Osteocyte (in vitro differentiated cells): ENCODE data around the gene ATXN7. TPM values are rescaled to one million over a fixed set of nuclear protein-coding genes. Genes with fewer than 3 reads are reported as not detected.

Experiments used
- DNase-seq: peaks from one replicate; pipeline ENCODE4 v3.0.0; 2021; ENCODE audit warnings: mixed read lengths; ENCODE audit not compliant: unreplicated experiment; ENCODE audit errors: extremely low spot score
- H3K27ac Mint-ChIP-seq: one replicate; pipeline ENCODE4 v1.8.0; 2021; ENCODE audit warnings: mild to moderate bottlenecking, mixed read lengths; ENCODE audit not compliant: unreplicated experiment
- H3K27me3 Mint-ChIP-seq: one replicate; pipeline ENCODE4 v1.8.0; 2021; ENCODE audit warnings: mixed read lengths; ENCODE audit not compliant: unreplicated experiment
- H3K36me3 Mint-ChIP-seq: one replicate; pipeline ENCODE4 v1.8.0; 2021; ENCODE audit warnings: mixed read lengths; ENCODE audit not compliant: unreplicated experiment
- H3K4me1 Mint-ChIP-seq: one replicate; pipeline ENCODE4 v1.8.0; 2021; ENCODE audit warnings: mixed read lengths; ENCODE audit not compliant: unreplicated experiment
- H3K4me3 Mint-ChIP-seq: one replicate; pipeline ENCODE4 v1.8.0; 2021; ENCODE audit warnings: mild to moderate bottlenecking, moderate library complexity, mixed read lengths; ENCODE audit not compliant: unreplicated experiment
- H3K9me3 Mint-ChIP-seq: one replicate; pipeline ENCODE4 v1.8.0; 2021; ENCODE audit warnings: mixed read lengths; ENCODE audit not compliant: unreplicated experiment
- total RNA-seq: library from RNA; stranded (reverse); gene quantifications from 2 replicates; pipeline ENCODE4 v1.2.1, GENCODE V29; 2021
- TF ChIP-seq, protein P1 (sequence below): fragments of 200-600 bp; sonication (generic); IDR thresholded peaks from 2 replicates; pipeline ENCODE4 v1.5.0; 2021; ENCODE audit warnings: antibody characterized with exemption, mild to moderate bottlenecking, moderate library complexity

Gene ATXN7
- total RNA-seq, 1 donor from 2014 or later: 22.7 TPM

- Mint-ChIP-seq H3K36me3 (peaks cover 15% of the 10 kb centered on the region), H3K4me1 (peaks cover 30% of the 10 kb centered on the region), H3K4me3 (no peak overlapping the region), H3K27me3 (no peaks in the 10 kb centered on the region), H3K9me3 (no peaks in the 10 kb centered on the region), H3K27ac (no peak overlapping the region)
- TF ChIP-seq, protein P1, sequence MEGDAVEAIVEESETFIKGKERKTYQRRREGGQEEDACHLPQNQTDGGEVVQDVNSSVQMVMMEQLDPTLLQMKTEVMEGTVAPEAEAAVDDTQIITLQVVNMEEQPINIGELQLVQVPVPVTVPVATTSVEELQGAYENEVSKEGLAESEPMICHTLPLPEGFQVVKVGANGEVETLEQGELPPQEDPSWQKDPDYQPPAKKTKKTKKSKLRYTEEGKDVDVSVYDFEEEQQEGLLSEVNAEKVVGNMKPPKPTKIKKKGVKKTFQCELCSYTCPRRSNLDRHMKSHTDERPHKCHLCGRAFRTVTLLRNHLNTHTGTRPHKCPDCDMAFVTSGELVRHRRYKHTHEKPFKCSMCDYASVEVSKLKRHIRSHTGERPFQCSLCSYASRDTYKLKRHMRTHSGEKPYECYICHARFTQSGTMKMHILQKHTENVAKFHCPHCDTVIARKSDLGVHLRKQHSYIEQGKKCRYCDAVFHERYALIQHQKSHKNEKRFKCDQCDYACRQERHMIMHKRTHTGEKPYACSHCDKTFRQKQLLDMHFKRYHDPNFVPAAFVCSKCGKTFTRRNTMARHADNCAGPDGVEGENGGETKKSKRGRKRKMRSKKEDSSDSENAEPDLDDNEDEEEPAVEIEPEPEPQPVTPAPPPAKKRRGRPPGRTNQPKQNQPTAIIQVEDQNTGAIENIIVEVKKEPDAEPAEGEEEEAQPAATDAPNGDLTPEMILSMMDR: no peak
- DNase-seq: no peak
Observed at GRCh38 chr3:63955830-63956545, 92.3 kb downstream of the ATXN7 start.

GRCh38 chr3:63959146-63959545 is 95.5 kb downstream of the ATXN7 start:
- no peak for DNase-seq
- Mint-ChIP-seq H3K9me3 (no peaks in the 10 kb centered on the region), H3K4me1 (peaks cover 14% of the 10 kb centered on the region), H3K4me3 (no peak overlapping the region), H3K36me3 (peaks cover 7% of the 10 kb centered on the region), H3K27ac (no peak overlapping the region), H3K27me3 (no peaks in the 10 kb centered on the region)
- TF ChIP-seq, protein P1: no peak

DNA sequence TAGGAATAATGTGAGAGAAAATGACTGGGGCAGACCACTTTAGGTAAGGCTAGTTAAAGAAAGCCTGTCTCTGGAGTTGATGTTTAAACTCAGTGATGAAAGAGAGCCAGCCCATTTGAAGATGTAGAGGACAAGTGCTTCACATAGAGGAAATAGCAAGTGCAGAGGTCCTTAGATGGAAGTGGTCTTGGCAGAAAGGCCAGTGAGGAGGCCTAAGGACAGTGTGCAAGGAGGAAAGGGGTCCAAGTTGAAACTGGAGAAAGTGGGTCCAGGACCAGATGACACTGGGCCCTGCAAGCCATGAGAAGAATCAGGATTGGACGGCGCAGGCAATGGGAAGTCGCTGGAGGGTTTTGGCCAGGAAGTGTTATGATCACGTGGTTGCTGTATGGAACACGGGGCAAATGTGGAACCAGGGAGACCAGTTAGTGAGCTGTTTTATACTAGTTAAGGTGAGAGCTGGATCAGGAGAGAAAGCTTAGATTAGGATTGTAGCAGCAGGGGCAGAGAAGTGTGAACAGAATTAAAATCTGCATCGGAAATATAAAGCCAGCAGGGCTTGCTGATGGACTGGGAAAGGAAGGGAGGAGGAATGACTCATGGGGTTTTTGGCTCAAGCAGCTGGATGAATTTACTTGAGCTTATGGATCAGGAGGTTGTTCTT is 96.5 kb downstream of the ATXN7 start:
- Mint-ChIP-seq H3K4me1 (peaks cover 16% of the 10 kb centered on the region), H3K27me3 (no peaks in the 10 kb centered on the region), H3K27ac (peak overlapping the region; percentile 85), H3K4me3 (peak overlapping the region; percentile 63), H3K36me3 (peaks cover 2% of the 10 kb centered on the region), H3K9me3 (no peaks in the 10 kb centered on the region)
- TF ChIP-seq, protein P1: peak; percentile 14
- no peak for DNase-seq

DNA sequence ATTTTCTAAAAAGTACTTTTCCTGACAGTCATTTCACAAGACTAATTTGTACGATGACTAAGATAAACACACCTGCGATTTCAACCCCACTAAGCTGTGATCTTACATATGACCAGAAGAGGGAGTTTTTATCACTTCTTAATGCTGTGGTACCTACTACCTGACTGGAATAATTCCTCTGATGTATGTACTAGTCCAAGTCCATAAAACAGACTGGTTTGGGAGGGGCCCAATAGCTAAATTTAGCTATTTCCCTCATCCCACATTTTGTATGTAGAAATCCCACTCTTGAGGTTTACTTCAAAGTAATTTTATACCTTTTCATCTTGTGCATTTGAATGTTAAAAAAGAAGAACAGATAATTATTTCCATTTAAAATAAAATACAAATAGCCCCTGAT is 98.2 kb downstream of the ATXN7 start:
- Mint-ChIP-seq H3K36me3 (no peaks in the 10 kb centered on the region), H3K27ac (no peak overlapping the region), H3K4me3 (no peak overlapping the region), H3K9me3 (no peaks in the 10 kb centered on the region), H3K4me1 (peaks cover 28% of the 10 kb centered on the region), H3K27me3 (no peaks in the 10 kb centered on the region)
- DNase-seq: no peak
- TF ChIP-seq, protein P1: peak; percentile 69

DNA sequence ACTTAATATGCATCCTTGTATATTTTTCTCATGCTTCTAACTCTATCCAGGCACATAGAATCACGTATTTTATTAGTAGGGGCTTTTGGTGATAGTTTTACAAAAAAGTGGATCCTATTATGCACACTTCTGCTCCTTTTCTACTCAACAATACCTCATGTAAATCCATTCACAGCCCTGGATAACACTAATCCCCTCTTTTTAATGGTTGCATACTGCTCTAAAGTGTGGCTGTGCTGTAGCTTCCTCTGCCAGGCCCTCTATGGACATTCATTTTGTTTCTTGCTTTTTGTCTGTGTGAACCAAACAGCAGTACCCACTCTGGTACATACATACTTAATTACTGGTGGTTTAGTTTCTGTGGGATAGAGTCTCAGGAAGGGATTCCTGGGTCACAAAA is 99.8 kb downstream of the ATXN7 start:
- TF ChIP-seq, protein P1: no peak
- H3K27ac Mint-ChIP-seq: no peak overlapping the region
- no peak overlapping the region for H3K4me3 Mint-ChIP-seq
- H3K4me1 Mint-ChIP-seq: peaks cover 43% of the 10 kb centered on the region
- H3K9me3 Mint-ChIP-seq: no peaks in the 10 kb centered on the region
- DNase-seq: no peak
- no peaks in the 10 kb centered on the region for H3K27me3 Mint-ChIP-seq
- H3K36me3 Mint-ChIP-seq: no peaks in the 10 kb centered on the region
